GM19351 (cell line): ENCODE data around the gene TRAPPC2L.
"Not testable (repeated sequence)": the region's sequence is repeated elsewhere in the genome, so short reads cannot be mapped to it uniquely, and the experiment has no call there.

Source experiments
- ATAC-seq: cut with Tn5 transposase; IDR thresholded peaks from one replicate; pipeline ENCODE4 v1.9.1; 2021; ENCODE audit warnings: mild to moderate bottlenecking, moderate library complexity; ENCODE audit not compliant: unreplicated experiment

The TRAPPC2L gene

GRCh38 chr16:88817785-88818574 is 38.9 kb upstream of the TRAPPC2L start:
- no peak for ATAC-seq

DNA sequence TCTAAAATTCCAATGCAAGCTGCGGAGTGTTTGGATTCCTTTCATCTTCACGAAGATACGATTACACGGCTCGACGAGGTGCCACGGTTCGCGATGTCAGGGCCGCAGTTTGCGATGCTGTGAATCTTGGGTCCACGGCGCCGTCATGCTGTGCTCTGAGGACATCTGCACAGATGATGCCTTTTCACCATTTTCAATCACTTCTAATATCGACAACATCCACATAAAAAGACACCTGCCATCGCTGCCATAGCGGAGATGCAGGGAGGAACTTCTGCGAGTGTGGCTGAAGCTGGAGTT is 38.4 kb upstream of the TRAPPC2L start:
- no peak for ATAC-seq

DNA sequence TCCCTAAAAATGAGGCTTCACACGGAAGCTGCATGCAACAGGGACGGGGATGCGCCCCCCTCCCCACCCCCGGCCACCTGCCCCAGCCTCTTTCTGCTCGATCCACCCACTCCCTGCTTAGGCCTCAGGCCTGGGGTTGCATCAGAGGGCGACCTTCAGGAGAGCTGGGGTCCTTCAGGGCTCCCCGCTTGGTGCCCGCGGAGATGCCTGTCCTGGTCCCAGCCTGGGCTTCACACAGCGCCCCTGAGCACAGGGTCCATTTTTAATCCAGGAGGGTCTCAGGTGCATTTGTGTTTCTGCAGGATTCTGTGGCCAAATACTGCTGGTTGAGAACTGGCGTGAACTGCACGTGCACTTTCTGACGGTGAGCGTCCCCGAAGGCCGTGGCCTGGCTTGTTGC is 37.8 kb upstream of the TRAPPC2L start:
- ATAC-seq: no peak

- ATAC-seq: no peak
Observed at GRCh38 chr16:88820385-88821025, 36.4 kb upstream of the TRAPPC2L start.

DNA sequence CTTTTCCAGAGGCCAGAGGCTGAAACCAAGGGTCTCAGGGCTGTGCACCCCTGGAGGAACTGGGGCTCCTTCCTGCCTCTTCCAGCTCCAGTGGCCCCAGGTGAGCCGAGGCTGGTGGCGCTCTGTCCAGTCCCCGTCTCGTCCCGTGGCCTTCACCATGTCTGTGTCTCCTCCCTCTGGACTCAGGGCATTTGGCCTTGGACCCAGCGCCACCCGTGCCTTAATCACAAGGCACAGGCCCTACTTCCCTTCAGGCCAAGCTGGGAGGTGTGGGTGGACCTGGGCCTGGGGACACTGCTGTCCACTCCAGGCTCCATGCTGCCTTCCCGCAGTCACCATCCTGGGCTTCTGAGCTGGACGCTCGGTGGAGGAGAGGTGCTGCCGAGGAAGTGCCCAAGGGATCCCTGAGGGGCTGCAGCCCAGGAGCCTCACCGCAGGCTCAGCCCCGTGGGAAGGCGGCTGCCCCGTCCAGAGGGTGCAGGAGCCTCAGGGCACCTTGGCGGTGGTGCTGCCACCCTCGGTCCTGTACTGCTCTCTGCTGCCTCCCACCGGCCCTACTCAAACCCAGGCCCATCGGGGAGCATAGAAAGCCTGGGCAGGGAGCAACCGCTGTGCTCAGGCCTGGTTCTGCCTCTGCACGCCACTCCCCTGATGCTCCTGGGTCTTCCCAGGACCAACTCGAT is 35.6 kb upstream of the TRAPPC2L start:
- ATAC-seq: no peak

- ATAC-seq: no peak
Observed at GRCh38 chr16:88822281-88823040, 34.5 kb upstream of the TRAPPC2L start.

GRCh38 chr16:88823646-88824045 is 33.3 kb upstream of the TRAPPC2L start:
- ATAC-seq: not testable (repeated sequence)

- ATAC-seq: no peak
Observed at GRCh38 chr16:88824256-88825077, 32.5 kb upstream of the TRAPPC2L start.

GRCh38 chr16:88825146-88825545 is 31.8 kb upstream of the TRAPPC2L start:
- ATAC-seq: no peak

GRCh38 chr16:88826070-88826840 is 30.7 kb upstream of the TRAPPC2L start:
- no peak for ATAC-seq

DNA sequence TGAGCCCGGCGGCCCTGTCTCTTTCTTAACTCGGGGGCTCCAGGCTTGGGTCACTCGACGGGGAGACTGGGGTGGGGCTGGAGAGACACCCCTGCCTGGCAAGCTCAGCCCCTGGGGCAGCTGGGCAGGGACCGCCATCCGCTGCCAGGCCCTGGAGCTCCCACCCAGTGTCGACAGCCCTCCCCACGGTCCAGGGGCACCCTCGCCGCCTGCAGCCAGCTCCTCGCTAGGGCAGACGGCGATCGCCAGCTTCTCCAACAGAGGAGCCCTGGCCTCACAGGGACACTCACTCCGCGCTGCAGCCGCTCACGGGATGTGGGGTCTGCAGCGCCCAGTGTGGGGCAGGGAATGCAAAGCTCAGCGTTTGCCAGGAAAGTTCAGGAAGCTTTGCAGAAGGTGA is 29.2 kb upstream of the TRAPPC2L start:
- no peak for ATAC-seq

DNA sequence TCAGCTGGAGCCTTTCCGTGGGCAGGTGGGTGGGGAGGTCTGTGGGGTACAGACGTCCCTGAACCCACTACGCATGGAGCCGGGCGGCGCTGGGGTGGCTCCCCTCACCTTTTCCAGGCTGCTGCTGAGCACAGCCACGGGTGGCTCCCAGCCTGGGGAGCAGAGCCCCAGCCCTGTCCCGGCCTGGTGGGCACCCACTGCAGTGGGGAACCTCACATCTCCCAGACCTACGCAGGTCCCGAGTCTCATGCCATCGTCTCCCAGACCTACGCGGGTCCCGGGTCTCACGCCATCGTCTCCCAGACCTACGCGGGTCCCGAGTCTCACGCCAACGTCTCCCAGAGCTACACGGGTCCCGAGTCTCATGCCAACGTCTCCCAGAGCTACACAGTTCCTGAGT is 28.2 kb upstream of the TRAPPC2L start:
- no peak for ATAC-seq

GRCh38 chr16:88830258-88830657 is 26.7 kb upstream of the TRAPPC2L start:
- ATAC-seq: no peak

- ATAC-seq: no peak
Observed at GRCh38 chr16:88830783-88831182, 26.1 kb upstream of the TRAPPC2L start.

GRCh38 chr16:88831838-88832237 is 25.1 kb upstream of the TRAPPC2L start:
- ATAC-seq: no peak

GRCh38 chr16:88833086-88833485 is 23.8 kb upstream of the TRAPPC2L start:
- ATAC-seq: no peak

- no peak for ATAC-seq
Observed at GRCh38 chr16:88834670-88835069, 22.3 kb upstream of the TRAPPC2L start.

- ATAC-seq: no peak
Observed at GRCh38 chr16:88835383-88835782, 21.5 kb upstream of the TRAPPC2L start.

DNA sequence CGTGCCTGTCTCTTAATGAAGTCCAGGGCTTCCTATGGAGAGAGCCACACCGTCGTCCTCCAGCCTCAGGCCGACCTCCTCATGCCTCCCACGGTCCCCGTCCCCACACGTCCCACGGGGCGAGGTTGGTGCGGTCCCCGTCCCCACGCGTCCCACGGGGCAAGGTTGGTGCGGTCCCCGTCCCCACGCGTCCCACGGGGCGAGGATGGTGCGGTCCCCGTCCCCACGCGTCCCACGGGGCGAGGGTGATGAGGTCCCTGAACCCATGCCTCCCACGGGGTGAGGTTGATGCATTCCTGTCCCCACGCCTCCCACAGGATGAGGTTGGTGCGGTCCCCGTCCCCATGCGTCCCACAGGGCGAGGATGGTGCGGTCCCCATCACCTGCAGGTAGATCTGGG is 21.1 kb upstream of the TRAPPC2L start:
- ATAC-seq: no peak

- ATAC-seq: no peak
Observed at GRCh38 chr16:88836791-88837190, 20.1 kb upstream of the TRAPPC2L start.
